Tibial nerve (tissue), 4 donors: ENCODE measurements around the gene CTDSP2. TPM values are rescaled to one million over a fixed set of nuclear protein-coding genes. Genes with fewer than 3 reads are reported as not detected.
"Not testable (repeated sequence)": the region's sequence is repeated elsewhere in the genome, so short reads cannot be mapped to it uniquely, and the experiment has no call there.

Source experiments
- DNase-seq, 2 donors: peaks; one replicate each; pipeline ENCODE4 v3.0.0-alpha.2; 2019; ENCODE audit warnings: low spot score in 2 of 2
- H3K27ac ChIP-seq, 4 donors: fragments of 200-600 bp; sonication (generic) in 3 of 4; one replicate each; pipeline ENCODE4 v1.5.1; 2017 to 2019; ENCODE audit warnings: mild to moderate bottlenecking in 1 of 4
- H3K27me3 ChIP-seq, 2 donors: fragments of 200-600 bp; sonication (generic) in 1 of 2; one replicate each; pipeline versions ENCODE4 v1.5.1 to v1.6.0; 2017 to 2019
- H3K36me3 ChIP-seq, 3 donors: fragments of 200-600 bp; sonication (generic); one replicate each; pipeline ENCODE4 v1.5.1; 2018 to 2019
- H3K4me1 ChIP-seq, 4 donors: fragments of 200-600 bp; sonication (generic) in 3 of 4; one replicate each; pipeline ENCODE4 v1.5.1; 2017 to 2019
- H3K4me3 ChIP-seq, 4 donors: fragments of 200-600 bp; sonication (generic) in 3 of 4; one replicate each; pipeline ENCODE4 v1.5.1; 2017 to 2019; ENCODE audit warnings: mild to moderate bottlenecking in 1 of 4, moderate library complexity in 1 of 4
- H3K9me3 ChIP-seq, 4 donors: fragments of 200-600 bp; sonication (generic) in 3 of 4; one replicate each; pipeline ENCODE4 v1.5.1; 2017 to 2019
- CTCF ChIP-seq, 5 experiments: fragments of 200-600 bp in 3 of 5; fragments of 450-650 bp in 2 of 5; sonication (generic) in 3 of 5; IDR thresholded peaks; one replicate each; pipeline ENCODE4 v1.5.1; 2016 to 2019; ENCODE audit warnings: antibody characterized with exemption in 5 of 5, mild to moderate bottlenecking in 3 of 5, moderate library complexity in 2 of 5
- EP300 ChIP-seq, 2 donors: sonication (generic); formaldehyde crosslinking; IDR thresholded peaks; one replicate each; pipeline ENCODE4 v1.6.1; 2017; ENCODE audit warnings: antibody characterized with exemption in 2 of 2, mild to moderate bottlenecking in 1 of 2
- POLR2A ChIP-seq, 2 donors: fragments of 450-650 bp; IDR thresholded peaks; one replicate each; pipeline ENCODE4 v1.6.1; 2017; ENCODE audit warnings: antibody characterized with exemption in 2 of 2, mild to moderate bottlenecking in 2 of 2, moderate library complexity in 2 of 2
- WGBS, 2 donors: methylation state at CpG; one replicate each; pipeline ENCODE4 v1.1.5; 2018; 5-methylcytosine and 5-hydroxymethylcytosine counted together
- total RNA-seq, 4 donors: library from RNA; depleted of rRNA; stranded (reverse); fragments of >200 nt; gene quantifications; one replicate each; pipeline ENCODE4 v1.1.0, GENCODE V29; 2016

Gene CTDSP2
- total RNA-seq, 4 donors from 2014 or later, result 117 to 141 (median 123) TPM

- no peaks in the 10 kb centered on the region for H3K27me3 ChIP-seq
- no peak overlapping the region for H3K27ac ChIP-seq
- no peaks in the 10 kb centered on the region for H3K9me3 ChIP-seq
- H3K4me1 ChIP-seq, result peaks cover 0 to 18% (median 2%) of the 10 kb centered on the region in 4 donors
- DNase-seq, result no peak
- TF ChIP-seq POLR2A (IDR thresholded peaks at IDR 0.05) (no peak), CTCF (IDR thresholded peaks at IDR 0.05) (no peak), EP300 (IDR thresholded peaks at IDR 0.05) (no peak)
- H3K36me3 ChIP-seq, result peaks cover 0 to 50% (median 0%) of the 10 kb centered on the region in 3 donors
- H3K4me3 ChIP-seq, result no peak overlapping the region
- 85 to 89% methylated on average over 7 of the region's 7 CpGs for WGBS, 2 donors
Measured at GRCh38 chr12:57777367-57777766, 69.2 kb downstream of the CTDSP2 start.

- Histone ChIP-seq H3K27me3 (no peaks in the 10 kb centered on the region), H3K27ac (no peak overlapping the region), H3K36me3 (peaks cover 0 to 50% (median 0%) of the 10 kb centered on the region in 3 donors), H3K4me3 (no peak overlapping the region), H3K9me3 (no peaks in the 10 kb centered on the region), H3K4me1 (peaks cover 0 to 18% (median 6%) of the 10 kb centered on the region in 4 donors)
- DNase-seq, result no peak
- 87 to 89% methylated on average over 2 of the region's 2 CpGs for WGBS, 2 donors
- TF ChIP-seq CTCF (IDR thresholded peaks at IDR 0.05), result no peak
- no peak for TF ChIP-seq EP300 (IDR thresholded peaks at IDR 0.05)
- TF ChIP-seq POLR2A (IDR thresholded peaks at IDR 0.05), result no peak
Measured at GRCh38 chr12:57776247-57776587, 70.3 kb downstream of the CTDSP2 start.

GRCh38 chr12:57775563-57776246, 70.8 kb downstream of the CTDSP2 start:
- no peak for DNase-seq
- TF ChIP-seq EP300 (IDR thresholded peaks at IDR 0.05), result no peak
- TF ChIP-seq POLR2A (IDR thresholded peaks at IDR 0.05), result no peak
- TF ChIP-seq CTCF (IDR thresholded peaks at IDR 0.05), result no peak
- Histone ChIP-seq H3K27me3 (no peaks in the 10 kb centered on the region), H3K4me3 (no peak overlapping the region), H3K9me3 (no peaks in the 10 kb centered on the region), H3K27ac (no peak overlapping the region), H3K4me1 (peaks cover 0 to 23% (median 10%) of the 10 kb centered on the region in 4 donors), H3K36me3 (peaks cover 0 to 49% (median 0%) of the 10 kb centered on the region in 3 donors)
- 71 to 79% methylated on average over 4 of the region's 4 CpGs for WGBS, 2 donors

- Histone ChIP-seq H3K36me3 (peaks cover 0 to 49% (median 0%) of the 10 kb centered on the region in 3 donors), H3K9me3 (no peaks in the 10 kb centered on the region), H3K27ac (no peak overlapping the region), H3K27me3 (no peaks in the 10 kb centered on the region), H3K4me3 (no peak overlapping the region), H3K4me1 (peaks cover 0 to 25% (median 11%) of the 10 kb centered on the region in 4 donors)
- 81 to 87% methylated on average over 3 of the region's 3 CpGs for WGBS, 2 donors
- TF ChIP-seq CTCF (IDR thresholded peaks at IDR 0.05) (no peak), POLR2A (IDR thresholded peaks at IDR 0.05) (no peak)
- no peak for DNase-seq
Measured at GRCh38 chr12:57775044-57775443, 71.5 kb downstream of the CTDSP2 start.

- not testable (repeated sequence) for H3K4me3 ChIP-seq, H3K9me3 ChIP-seq, H3K27ac ChIP-seq, H3K27me3 ChIP-seq, DNase-seq
- peaks cover 0 to 25% (median 11%) of the 10 kb centered on the region in 4 donors for H3K4me1 ChIP-seq
- H3K36me3 ChIP-seq, result peaks cover 0 to 49% (median 0%) of the 10 kb centered on the region in 3 donors
- 91 to 93% methylated on average over 11 of the region's 11 CpGs for WGBS, 2 donors
Measured at GRCh38 chr12:57774634-57775033, 71.9 kb downstream of the CTDSP2 start.
